ENCODE results near the gene OR8B2. TPM values are rescaled to one million over a fixed set of nuclear protein-coding genes. Genes with fewer than 3 reads are reported as not detected.

OR8B2 gene
- total RNA-seq, 1 experiment from 2014 or later: not detected

DNA sequence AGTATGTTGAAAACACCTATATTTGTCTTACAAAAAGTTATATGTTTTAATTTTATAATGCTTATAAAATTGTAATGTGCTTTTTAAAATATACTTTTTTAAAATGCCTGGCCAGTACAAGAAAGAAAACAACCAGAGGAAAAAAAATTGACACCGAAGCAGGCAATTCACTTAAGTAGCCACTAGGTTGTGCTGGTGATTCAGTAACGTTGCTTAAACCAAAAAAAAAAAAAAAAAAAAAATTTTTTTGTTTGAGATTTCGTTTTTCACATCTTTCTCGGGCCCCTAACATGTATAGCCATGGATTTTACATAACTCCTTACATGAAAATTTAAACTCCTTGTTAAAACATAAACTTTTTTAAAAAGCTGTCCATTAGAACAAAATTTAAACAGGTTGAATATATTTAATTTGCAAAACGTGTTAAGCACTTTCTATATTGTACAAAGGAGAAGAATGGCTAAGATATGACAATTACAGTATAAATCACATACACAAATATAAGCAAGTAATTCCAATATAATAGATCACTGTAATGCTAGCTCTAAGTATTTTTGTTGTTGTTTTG, 31.1 kb upstream of the OR8B2 start:
- in situ Hi-C loops (cut with HindIII; ENCODE audit: low pct_unique_long_range_greater_than_20kb, low sequenced_read_pairs): no loop called here
- TF ChIP-seq, protein P1, sequence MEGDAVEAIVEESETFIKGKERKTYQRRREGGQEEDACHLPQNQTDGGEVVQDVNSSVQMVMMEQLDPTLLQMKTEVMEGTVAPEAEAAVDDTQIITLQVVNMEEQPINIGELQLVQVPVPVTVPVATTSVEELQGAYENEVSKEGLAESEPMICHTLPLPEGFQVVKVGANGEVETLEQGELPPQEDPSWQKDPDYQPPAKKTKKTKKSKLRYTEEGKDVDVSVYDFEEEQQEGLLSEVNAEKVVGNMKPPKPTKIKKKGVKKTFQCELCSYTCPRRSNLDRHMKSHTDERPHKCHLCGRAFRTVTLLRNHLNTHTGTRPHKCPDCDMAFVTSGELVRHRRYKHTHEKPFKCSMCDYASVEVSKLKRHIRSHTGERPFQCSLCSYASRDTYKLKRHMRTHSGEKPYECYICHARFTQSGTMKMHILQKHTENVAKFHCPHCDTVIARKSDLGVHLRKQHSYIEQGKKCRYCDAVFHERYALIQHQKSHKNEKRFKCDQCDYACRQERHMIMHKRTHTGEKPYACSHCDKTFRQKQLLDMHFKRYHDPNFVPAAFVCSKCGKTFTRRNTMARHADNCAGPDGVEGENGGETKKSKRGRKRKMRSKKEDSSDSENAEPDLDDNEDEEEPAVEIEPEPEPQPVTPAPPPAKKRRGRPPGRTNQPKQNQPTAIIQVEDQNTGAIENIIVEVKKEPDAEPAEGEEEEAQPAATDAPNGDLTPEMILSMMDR (IDR thresholded peaks at IDR 0.05): peak; percentile 78; the same call in 1 of the 2 replicates
- TF ChIP-seq, protein P2, sequence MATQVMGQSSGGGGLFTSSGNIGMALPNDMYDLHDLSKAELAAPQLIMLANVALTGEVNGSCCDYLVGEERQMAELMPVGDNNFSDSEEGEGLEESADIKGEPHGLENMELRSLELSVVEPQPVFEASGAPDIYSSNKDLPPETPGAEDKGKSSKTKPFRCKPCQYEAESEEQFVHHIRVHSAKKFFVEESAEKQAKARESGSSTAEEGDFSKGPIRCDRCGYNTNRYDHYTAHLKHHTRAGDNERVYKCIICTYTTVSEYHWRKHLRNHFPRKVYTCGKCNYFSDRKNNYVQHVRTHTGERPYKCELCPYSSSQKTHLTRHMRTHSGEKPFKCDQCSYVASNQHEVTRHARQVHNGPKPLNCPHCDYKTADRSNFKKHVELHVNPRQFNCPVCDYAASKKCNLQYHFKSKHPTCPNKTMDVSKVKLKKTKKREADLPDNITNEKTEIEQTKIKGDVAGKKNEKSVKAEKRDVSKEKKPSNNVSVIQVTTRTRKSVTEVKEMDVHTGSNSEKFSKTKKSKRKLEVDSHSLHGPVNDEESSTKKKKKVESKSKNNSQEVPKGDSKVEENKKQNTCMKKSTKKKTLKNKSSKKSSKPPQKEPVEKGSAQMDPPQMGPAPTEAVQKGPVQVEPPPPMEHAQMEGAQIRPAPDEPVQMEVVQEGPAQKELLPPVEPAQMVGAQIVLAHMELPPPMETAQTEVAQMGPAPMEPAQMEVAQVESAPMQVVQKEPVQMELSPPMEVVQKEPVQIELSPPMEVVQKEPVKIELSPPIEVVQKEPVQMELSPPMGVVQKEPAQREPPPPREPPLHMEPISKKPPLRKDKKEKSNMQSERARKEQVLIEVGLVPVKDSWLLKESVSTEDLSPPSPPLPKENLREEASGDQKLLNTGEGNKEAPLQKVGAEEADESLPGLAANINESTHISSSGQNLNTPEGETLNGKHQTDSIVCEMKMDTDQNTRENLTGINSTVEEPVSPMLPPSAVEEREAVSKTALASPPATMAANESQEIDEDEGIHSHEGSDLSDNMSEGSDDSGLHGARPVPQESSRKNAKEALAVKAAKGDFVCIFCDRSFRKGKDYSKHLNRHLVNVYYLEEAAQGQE (IDR thresholded peaks at IDR 0.05; ENCODE audit: insufficient read depth in 1 of 2, low read depth in 2 of 2, low read length in 1 of 2): no peak
- H3K27me3 ChIP-seq (ENCODE audit: control insufficient read depth, insufficient read depth, low read length): peaks cover 17% of the 10 kb centered on the region
- H3K4me1 ChIP-seq (ENCODE audit: control insufficient read depth, insufficient read depth, low read length): no peaks in the 10 kb centered on the region
- POLR2A ChIA-PET: no interaction called here
- intact Hi-C loops (cut with micrococcal nuclease; ENCODE audit: unreplicated experiment): loop anchor here (1.0 kb wide), 1 partner anchor 171 kb away; no protein-coding TSS in a partner anchor
- no peaks in the 10 kb centered on the region for H3K36me3 ChIP-seq (ENCODE audit: control insufficient read depth, insufficient read depth, low read length)
- no peak for ATAC-seq
- BruUV-seq (replicated peaks): no TSS peak
- peak; percentile 12 for DNase-seq (ENCODE audit: low read depth, low spot score)
- CTCF ChIA-PET: interaction anchor here (0.7 kb wide), 2 partner anchors 170 to 438 kb away, joined by 3 to 8 read pairs; no protein-coding TSS in a partner anchor
- H3K27ac ChIP-seq (ENCODE audit: low read length): no peak overlapping the region
- no peak overlapping the region for H3K4me3 ChIP-seq (ENCODE audit: low read depth in 2 of 2, low read length in 2 of 2)
- H3K9me3 ChIP-seq (ENCODE audit: control insufficient read depth, insufficient read depth, low read depth, low read length): no peaks in the 10 kb centered on the region

DNA sequence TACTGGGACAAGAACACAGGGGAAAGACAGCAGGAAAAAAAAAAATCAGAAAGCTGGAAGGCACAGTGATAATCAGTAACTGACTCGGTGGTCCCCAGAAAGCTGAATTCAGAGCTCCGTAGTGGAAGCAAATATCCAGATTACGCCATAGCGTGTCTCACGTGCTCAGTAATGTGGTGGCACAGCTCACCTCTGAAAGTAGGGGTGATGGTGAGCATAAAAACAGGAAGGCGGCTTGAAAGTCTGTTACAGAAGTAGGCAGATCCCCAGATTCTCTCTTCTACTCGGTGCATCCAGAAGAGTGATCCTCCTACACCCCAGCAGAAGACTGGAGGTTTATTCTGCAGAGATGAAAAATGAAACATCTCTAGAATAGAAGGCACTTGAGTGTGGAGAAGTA, 25.6 kb upstream of the OR8B2 start:
- Histone ChIP-seq H3K27ac (ENCODE audit: low read length) (no peak overlapping the region), H3K27me3 (ENCODE audit: control insufficient read depth, insufficient read depth, low read length) (peaks cover 16% of the 10 kb centered on the region), H3K36me3 (ENCODE audit: control insufficient read depth, insufficient read depth, low read length) (no peaks in the 10 kb centered on the region), H3K4me1 (ENCODE audit: control insufficient read depth, insufficient read depth, low read length) (no peaks in the 10 kb centered on the region), H3K9me3 (ENCODE audit: control insufficient read depth, insufficient read depth, low read depth, low read length) (no peaks in the 10 kb centered on the region), H3K4me3 (ENCODE audit: low read depth in 2 of 2, low read length in 2 of 2) (no peak overlapping the region)
- ATAC-seq (no peak), DNase-seq (ENCODE audit: low read depth, low spot score) (no peak)
- no TSS peak for BruUV-seq (replicated peaks)
- POLR2A ChIA-PET: interaction anchor here (0.7 kb wide), 1 partner anchor 218 kb away, joined by 3 read pairs; no protein-coding TSS in a partner anchor
- intact Hi-C loops (cut with micrococcal nuclease; ENCODE audit: unreplicated experiment): no loop called here
- no peak for TF ChIP-seq SIN3A (IDR thresholded peaks at IDR 0.05; ENCODE audit: borderline replicate concordance, insufficient read depth, low read depth, low read length)
- TF ChIP-seq, protein P2 (IDR thresholded peaks at IDR 0.05; ENCODE audit: insufficient read depth in 1 of 2, low read depth in 2 of 2, low read length in 1 of 2): no peak
- no peak for TF ChIP-seq TCF7L2 (IDR thresholded peaks at IDR 0.05; ENCODE audit: low read depth, low read length)
- CTCF ChIA-PET: no interaction called here
- in situ Hi-C loops (cut with HindIII; ENCODE audit: low pct_unique_long_range_greater_than_20kb, low sequenced_read_pairs): no loop called here

Measured in Panc1 (cell line).